Stimulated activated CD8-positive, alpha-beta memory T cell treated with anti-CD3 and anti-CD28 coated beads, Interleukin-2, amount 100 ng/mL, for 48 hours (primary cell): Measurements from ENCODE around the gene SLC24A3.

Experiments used
- DNase-seq, 2 donors: peaks; one replicate each; pipeline ENCODE4 v3.0.0-alpha.2; 2020; ENCODE audit warnings: low read depth in 2 of 2

The SLC24A3 gene

DNA sequence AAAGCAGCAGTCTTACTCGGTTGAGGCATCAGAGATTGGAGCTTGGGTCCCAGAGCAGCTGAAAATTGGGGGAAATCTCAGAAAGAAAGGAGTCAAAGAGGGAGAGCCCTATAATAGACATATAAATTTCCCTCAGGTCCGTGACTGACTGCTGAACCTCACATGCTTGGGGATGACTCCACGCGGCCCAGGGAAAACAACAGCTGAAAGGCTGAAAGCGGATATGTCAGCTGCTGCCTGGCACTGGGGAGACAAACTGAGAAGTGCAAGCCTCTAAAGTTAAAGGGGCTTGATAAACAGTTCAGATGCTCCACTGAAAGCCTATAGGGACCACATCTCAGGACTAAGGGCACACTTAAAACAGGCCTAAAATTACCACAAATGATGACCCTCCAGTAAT lies 289.7 kb downstream of the SLC24A3 start:
- DNase-seq, result no peak

GRCh38 chr20:19504251-19504650 lies 291.8 kb downstream of the SLC24A3 start:
- no peak for DNase-seq

GRCh38 chr20:19506021-19506420 lies 293.6 kb downstream of the SLC24A3 start:
- DNase-seq, result no peak

DNA sequence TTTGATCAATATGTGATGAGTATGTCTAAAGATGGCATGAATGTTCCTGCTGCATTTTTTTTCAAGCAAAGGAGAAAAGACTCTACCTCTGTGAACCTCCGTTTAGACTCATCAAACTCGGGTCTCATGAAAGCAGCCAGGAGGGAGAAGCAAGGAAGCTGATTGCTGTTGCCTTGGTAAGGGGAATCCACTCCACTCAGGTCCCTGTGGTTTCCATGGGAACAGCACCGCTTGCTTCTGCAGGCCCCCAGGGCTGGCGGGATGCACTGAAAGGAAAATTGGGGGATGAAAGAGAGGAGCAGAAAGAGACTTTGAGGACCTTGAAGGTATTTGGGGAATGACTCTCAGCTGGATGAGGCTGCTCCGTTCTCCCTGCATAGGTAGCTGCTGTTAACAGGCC lies 296.0 kb downstream of the SLC24A3 start:
- no peak for DNase-seq

DNA sequence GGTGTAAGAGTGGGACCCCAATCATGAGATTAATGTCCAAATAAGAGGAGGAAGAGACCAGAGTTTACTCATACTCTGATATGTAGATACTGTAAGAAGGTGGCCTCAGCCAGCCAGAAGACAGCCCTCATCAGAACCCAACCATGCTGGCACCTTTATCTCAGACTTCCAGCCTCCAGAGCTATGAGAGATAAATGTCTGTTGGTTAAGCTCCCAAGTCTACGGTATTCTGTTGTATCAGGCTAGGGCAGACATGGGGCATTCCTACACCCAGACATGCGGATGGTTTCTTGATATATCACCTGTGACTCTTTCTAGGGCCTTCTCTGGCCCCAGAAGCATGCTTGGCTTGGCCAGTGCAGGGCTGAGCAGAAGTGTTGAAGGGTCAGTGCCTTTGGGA lies 298.2 kb downstream of the SLC24A3 start:
- no peak for DNase-seq

DNA sequence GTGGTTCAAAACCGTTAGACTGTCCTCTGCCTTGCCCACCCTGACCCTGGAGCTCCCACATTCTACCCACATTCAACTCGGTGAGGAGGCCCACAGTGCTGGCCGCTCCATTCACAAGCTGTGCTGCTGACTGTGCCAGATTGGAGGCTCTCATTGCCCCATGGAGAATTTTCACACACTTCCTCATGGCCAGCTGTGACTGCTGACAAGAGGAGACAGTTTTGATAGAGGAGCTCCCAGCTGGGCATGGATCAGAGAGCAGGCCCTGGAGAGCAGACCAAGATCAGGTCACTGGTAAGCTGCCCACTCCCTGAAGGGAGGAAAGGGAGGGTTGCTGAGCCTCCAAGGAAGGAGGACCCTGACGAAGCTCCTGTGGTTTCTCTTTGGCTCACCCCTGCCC lies 299.5 kb downstream of the SLC24A3 start:
- no peak for DNase-seq

DNA sequence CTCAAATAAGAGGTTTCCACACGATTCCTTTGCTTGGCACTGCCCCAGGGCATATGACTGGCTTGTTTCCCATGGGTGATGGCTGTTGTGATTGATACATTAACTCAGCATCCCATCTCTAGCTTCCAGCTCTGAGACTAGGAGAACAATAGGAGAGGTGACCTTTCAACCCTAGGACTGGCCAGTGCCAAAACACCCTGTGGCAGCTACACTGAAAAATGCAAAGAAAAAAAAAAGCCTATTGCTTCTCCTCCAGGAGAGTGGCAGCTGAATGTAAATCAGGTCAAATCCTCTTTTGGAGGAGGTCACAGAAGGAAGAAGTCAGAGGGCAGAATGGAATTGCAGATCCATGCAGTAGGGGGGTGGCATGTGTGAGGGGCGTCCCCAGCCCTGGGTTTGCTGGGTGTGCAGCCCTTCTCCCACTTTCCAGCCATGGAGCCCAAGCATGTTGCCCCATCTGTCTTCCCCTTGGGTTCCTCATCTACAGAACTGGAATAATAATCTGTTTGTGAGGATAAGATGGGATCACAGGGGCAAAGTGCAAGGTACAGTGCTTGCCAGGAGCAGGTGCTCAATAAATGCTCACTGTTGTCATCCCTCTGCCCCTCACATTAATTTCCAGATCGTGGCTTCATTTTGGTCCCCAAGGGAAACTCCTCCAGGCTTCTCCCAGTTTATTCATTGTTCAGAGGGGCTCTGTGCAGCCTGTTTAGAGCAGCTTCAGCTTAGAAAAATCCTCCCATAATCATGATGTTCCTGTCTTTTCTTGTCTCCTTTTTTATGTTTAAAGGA lies 300.6 kb downstream of the SLC24A3 start:
- DNase-seq, result no peak

GRCh38 chr20:19515074-19515473 lies 302.6 kb downstream of the SLC24A3 start:
- DNase-seq, result no peak

GRCh38 chr20:19519466-19519865 lies 307.0 kb downstream of the SLC24A3 start:
- DNase-seq, result no peak

- no peak for DNase-seq
These were observed 307.8 kb downstream of the SLC24A3 start for GRCh38 chr20:19520261-19520660.

DNA sequence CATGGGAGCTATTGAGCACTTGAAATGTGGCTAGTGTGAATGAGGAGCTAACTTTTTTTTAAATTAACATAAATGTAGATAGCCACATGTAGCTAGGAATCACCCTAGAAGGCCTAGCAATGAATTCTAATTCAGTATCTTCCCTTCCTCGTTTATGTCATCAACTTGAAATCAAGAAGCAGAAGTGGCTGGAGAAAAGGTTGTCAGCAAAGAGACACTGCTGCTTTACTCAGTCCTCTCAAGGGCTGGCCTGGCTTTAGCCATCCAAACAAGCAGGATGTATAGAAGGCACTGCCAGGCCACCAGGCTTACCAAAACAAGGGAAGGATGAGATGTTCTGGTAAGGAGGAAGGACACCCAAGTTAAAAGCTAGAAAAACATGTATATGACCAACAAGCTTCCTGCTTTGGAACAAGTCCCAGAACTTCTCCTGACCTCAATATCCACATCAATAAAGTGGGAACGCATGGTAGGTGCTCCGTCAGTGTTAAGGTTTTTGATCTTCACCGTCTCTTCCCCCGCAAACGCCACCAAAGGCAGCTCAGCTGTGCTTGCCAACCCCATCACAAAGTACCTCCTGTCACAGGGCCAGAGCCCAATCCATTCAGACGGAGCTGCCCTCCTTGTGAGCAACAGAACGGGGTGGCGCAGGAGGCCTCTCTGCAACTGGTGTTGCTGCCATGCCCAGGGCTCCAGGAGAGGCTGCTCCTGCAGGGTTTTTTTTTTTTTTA lies 309.8 kb downstream of the SLC24A3 start:
- DNase-seq, result no peak

GRCh38 chr20:19522836-19523590 lies 310.6 kb downstream of the SLC24A3 start:
- DNase-seq, result no peak

DNA sequence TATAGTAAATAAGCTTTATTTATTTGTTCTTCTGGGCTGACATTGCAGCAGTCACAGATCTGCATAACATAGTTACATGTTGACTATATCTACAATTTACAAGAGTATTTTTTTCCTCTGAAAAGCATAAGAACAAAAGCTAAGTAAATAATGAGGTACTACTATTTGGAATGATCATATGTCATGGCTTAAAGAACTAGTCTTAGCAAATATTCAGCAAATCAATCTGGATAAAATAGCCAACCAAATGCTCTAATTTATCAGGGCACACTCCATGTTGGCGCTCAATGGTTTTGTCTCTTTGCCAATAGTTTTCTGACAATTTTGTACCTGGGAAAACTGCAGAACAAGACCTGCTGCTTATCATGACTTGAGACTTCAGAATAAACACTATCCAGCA lies 312.2 kb downstream of the SLC24A3 start:
- no peak for DNase-seq

DNA sequence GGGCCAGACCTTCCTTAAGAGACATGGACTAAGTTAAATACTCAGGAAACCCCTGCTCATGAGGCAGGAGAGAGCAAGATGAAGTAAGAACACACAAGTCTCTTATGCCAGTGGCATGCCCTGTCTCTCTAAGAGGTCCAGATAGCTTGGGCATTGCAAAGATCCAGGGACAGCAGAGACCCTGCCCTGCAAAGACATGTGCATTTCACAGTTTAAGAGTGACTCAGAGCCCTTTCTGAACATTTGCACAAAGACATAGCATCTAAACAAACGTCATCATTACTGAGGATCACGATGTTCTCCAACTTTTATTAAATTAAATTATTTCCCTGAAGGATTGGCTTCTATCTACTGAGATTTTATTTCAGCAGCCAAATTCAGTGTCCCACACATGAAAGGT lies 315.1 kb downstream of the SLC24A3 start:
- DNase-seq, result no peak

DNA sequence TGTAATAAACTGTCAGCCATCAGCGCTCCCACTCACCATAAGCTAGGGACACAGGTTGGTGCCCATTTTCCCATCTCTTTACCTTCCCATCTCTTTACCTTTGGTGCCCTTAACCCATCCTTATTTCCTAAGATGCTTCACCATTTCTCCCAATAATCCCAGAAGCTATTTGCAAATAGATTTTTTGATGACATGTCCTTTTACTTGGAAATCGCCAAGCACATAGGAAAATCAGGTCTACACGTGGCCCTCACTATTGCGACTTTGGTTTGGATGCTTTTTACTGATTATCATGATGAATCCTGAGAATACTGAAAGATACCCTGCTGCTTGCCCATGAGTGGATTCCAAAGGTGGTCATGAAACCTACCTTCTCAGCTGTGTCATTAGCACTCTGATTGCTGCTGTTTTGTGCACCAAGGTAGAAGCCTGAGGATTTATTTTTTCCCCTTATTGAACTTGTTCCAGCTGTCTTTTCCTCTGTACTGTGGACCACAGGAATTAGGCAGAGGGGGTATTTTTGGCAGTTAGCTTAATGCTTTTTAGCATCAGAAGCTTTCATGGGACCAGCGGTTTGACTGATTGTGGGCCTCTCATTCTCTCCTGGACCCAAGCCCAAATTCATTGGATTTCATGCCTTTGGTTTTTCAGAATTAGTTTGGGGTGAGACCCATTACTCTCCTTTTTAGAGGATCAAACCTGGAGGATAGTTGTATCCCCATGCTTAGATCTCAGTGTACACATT lies 316.0 kb downstream of the SLC24A3 start:
- no peak for DNase-seq

DNA sequence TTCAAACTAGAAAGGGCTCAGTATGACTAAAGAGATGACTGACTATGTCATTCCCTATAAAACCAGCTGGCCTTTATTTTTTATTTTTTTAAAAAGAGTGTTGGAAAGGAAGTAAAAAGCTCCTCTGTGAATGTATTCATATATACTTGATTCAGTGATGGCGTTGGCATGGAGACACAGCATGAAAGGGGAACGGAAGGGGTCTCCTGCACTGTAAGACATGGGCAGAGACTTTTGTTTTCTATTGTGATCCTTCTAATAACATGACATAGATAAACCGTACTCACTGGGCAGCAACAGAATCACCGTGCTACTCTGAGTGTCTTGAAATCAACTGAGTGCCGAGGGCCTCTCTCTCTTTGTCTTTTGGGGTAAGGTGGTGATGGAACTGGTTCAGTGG lies 317.6 kb downstream of the SLC24A3 start:
- no peak for DNase-seq

DNA sequence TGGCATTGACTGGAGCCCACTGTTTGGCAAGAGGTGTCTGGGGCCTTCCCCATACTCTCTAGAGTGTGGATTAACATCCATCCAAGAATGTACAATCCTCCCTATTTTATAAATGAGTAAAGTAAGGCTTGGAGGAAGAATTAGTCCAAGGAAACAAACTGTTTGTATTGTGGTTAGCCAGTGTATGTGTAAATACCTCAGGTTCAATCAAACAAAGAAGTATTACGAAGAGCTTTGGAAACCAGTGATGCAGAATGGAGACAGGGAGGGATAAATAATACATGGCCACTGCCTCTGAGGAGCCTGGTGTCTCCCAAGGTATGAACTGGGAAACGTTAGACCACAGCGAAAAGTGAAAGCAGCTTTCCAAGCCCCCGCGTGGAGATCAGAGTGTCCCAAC lies 319.0 kb downstream of the SLC24A3 start:
- no peak for DNase-seq

DNA sequence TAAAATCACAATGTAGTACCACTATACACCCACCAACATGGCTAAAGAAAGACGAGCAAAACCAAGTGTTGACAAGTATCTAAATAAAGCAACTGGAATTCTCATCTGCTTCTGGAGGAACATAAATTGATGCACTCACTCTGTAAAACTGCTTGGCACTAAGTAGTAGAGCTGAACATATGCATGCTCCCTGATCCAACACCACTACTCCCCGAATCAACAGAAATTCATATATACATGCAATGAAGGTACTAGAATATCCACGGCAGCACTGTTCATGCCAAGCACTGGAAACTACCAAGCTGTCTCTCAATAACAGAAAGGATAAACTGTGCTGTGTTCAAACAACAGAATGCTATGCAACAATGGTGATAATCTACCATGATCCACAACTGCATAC lies 326.1 kb downstream of the SLC24A3 start:
- DNase-seq, result no peak

- no peak for DNase-seq
These were observed 326.7 kb downstream of the SLC24A3 start for GRCh38 chr20:19539191-19539590.

DNA sequence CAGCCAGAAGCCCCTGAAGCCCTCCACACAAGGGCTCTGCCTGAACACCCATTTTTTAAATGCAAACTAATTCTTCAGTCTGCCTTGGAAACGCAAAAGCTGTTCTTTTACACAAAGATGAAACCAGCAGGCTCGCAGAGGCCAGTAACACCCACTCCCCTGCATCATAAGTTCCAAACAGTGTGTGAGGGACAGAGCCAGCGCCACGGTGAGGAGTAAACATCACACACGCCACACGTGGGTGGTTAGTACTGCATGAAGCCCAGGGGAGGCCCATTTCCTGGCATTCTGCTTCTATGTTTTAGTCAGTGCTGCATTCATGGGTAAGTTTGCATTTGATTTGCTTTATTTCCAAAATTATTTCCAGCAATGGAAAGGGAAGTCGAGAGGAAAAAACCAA lies 327.9 kb downstream of the SLC24A3 start:
- DNase-seq, result peak; percentile 15 to 25

DNA sequence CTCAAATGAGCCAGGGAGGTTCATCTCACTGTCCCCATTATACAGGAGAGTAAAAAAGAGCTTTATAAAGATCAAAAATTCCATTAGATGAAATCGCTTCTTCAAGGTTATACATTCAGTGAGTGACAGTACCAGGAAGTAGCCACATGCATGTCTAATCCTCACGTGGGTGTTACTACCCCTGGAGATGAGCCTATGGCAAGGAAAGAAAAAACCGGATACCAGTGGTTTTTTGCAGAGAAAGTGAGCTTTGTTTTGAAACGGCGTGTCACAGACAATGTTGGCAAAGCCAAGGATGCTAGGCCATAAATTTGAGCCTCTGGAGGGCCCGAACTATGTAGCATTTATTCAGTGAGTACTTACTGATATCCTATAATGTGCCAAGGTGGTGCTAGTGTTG lies 330.7 kb downstream of the SLC24A3 start:
- DNase-seq, result no peak

GRCh38 chr20:19544684-19545083 lies 332.2 kb downstream of the SLC24A3 start:
- no peak for DNase-seq
